DND-41 (cell line): ENCODE results near the gene EDNRA.

ENCODE experiments used
- EZH2 ChIP-seq: IDR thresholded peaks from 3 replicates; pipeline ENCODE4 v1.6.1; 2012; ENCODE audit warnings: borderline replicate concordance, low read depth, mild to moderate bottlenecking, moderate library complexity, low read length, inconsistent platforms; ENCODE audit not compliant: severe bottlenecking
- TF ChIP-seq, protein P1 (sequence below): IDR thresholded peaks from 2 replicates; pipeline ENCODE4 v1.5.1; 2012; ENCODE audit warnings: borderline replicate concordance, low read length, moderate library complexity, mild to moderate bottlenecking; ENCODE audit not compliant: poor library complexity, severe bottlenecking; ENCODE audit errors: extremely low read depth

DNA sequence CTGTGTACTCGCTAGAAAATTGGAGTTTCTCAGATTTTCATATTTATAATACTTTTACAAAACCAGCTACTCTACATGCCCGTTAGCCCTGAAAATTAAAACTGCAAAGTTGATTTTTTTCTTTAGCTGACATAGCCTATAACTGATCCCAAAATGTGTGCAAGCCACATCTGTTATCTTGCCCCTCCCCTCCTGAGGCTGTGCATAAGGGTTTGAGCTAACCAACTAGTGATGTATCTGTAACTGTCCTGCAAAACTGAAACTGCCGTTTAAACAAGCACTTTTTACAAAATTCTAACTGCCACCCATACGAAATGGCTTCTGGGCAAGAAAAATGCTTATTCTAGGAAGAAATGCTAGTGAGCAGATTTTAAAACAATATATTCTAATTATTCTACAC is 59.1 kb downstream of the EDNRA start:
- no peak for TF ChIP-seq EZH2
- TF ChIP-seq, protein P1, sequence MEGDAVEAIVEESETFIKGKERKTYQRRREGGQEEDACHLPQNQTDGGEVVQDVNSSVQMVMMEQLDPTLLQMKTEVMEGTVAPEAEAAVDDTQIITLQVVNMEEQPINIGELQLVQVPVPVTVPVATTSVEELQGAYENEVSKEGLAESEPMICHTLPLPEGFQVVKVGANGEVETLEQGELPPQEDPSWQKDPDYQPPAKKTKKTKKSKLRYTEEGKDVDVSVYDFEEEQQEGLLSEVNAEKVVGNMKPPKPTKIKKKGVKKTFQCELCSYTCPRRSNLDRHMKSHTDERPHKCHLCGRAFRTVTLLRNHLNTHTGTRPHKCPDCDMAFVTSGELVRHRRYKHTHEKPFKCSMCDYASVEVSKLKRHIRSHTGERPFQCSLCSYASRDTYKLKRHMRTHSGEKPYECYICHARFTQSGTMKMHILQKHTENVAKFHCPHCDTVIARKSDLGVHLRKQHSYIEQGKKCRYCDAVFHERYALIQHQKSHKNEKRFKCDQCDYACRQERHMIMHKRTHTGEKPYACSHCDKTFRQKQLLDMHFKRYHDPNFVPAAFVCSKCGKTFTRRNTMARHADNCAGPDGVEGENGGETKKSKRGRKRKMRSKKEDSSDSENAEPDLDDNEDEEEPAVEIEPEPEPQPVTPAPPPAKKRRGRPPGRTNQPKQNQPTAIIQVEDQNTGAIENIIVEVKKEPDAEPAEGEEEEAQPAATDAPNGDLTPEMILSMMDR: no peak
